SK-N-SH (cell line): ENCODE results near the gene SLC34A3. TPM values are rescaled to one million over a fixed set of nuclear protein-coding genes. Genes with fewer than 3 reads are reported as not detected.
A peak's percentile ranks its signal among the peaks of the same experiment; 100 is the strongest.

Experiments used
- CTCF ChIA-PET: fragments of 300-600, 350-600 bp; formaldehyde crosslinking; extraction: SDS; loops from one replicate; lab custom pipeline; 2021; lab: Yijun Ruan, JAX
- POLR2A ChIA-PET: fragments of 350-600 bp; sonication (Branson Sonifier 250); formaldehyde crosslinking; extraction: SDS; loops from one replicate; lab custom pipeline; 2020; ENCODE audit warnings: antibody characterized with exemption, inconsistent platforms; lab: Yijun Ruan, JAX
- DNase-seq: peaks from one replicate; pipeline ENCODE4 v3.0.0; 2012
- H2AFZ ChIP-seq: fragments of 200-600 bp; sonication (generic); 2 replicates; pipeline ENCODE4 v1.8.1; 2016; ENCODE audit warnings: antibody characterized with exemption, mild to moderate bottlenecking, low read depth
- H3F3A ChIP-seq: fragments of 200-600 bp; sonication (generic); replicated peaks from 2 replicates; pipeline ENCODE3; 2016; ENCODE audit warnings: antibody characterized with exemption, mild to moderate bottlenecking; ENCODE audit not compliant: insufficient read depth
- H3K27ac ChIP-seq, 2 experiments: fragments of 200-500 bp in 1 of 2; fragments of 200-600 bp in 1 of 2; sonication (Bioruptor generic) in 1 of 2; sonication (generic), shearing (Covaris generic) in 1 of 2; 2 replicates each; pipeline versions ENCODE4 v1.5.1 to v1.6.1; 2014 to 2016; ENCODE audit warnings: low read depth in 2 of 2, inconsistent platforms in 1 of 2, low read length in 1 of 2, mild to moderate bottlenecking in 1 of 2, mixed read lengths in 1 of 2
- H3K27me3 ChIP-seq: fragments of 200-600 bp; sonication (generic), shearing (Covaris generic); 2 replicates; pipeline ENCODE4 v1.6.1; 2016; ENCODE audit warnings: mixed run types; ENCODE audit not compliant: insufficient read depth
- H3K36me3 ChIP-seq, 2 experiments: fragments of 200-500 bp in 1 of 2; fragments of 200-600 bp in 1 of 2; sonication (Bioruptor generic) in 1 of 2; sonication (generic) in 1 of 2; replicated peaks in 1 of 2; 2 replicates each; pipeline versions ENCODE3 to v1.5.1; 2014 to 2016; ENCODE audit warnings: low read length in 1 of 2, mild to moderate bottlenecking in 1 of 2; ENCODE audit not compliant: insufficient read depth in 2 of 2, control insufficient read depth in 1 of 2
- H3K4me1 ChIP-seq, 2 experiments: fragments of 200-500 bp in 1 of 2; fragments of 200-600 bp in 1 of 2; sonication (Bioruptor generic) in 1 of 2; sonication (generic), shearing (Covaris generic) in 1 of 2; 2 replicates each; pipeline versions ENCODE4 v1.5.1 to v1.6.1; 2014 to 2016; ENCODE audit warnings: low read depth in 1 of 2, low read length in 1 of 2, mixed run types in 1 of 2; ENCODE audit not compliant: insufficient read depth in 2 of 2, control insufficient read depth in 1 of 2
- H3K4me2 ChIP-seq: fragments of 200-600 bp; sonication (generic), shearing (Covaris generic); 2 replicates; pipeline ENCODE4 v1.6.1; 2017; ENCODE audit warnings: mixed run types
- H3K4me3 ChIP-seq, 2 experiments: fragments of 200-500 bp in 1 of 2; fragments of 200-600 bp in 1 of 2; sonication (Bioruptor generic) in 1 of 2; sonication (generic), shearing (Covaris generic) in 1 of 2; 2 replicates each; pipeline versions ENCODE4 v1.5.1 to v1.8.1; 2014 to 2016; ENCODE audit warnings: low read depth in 2 of 2, inconsistent platforms in 1 of 2, low read length in 1 of 2, mild to moderate bottlenecking in 1 of 2, mixed read lengths in 1 of 2, moderate library complexity in 1 of 2
- H3K79me2 ChIP-seq: fragments of 200-600 bp; sonication (generic); 2 replicates; pipeline ENCODE4 v1.8.1; 2017; ENCODE audit warnings: mild to moderate bottlenecking; ENCODE audit not compliant: insufficient read depth
- H3K9ac ChIP-seq: fragments of 200-600 bp; sonication (generic); 2 replicates; pipeline ENCODE4 v1.6.1; 2017; ENCODE audit warnings: mixed run types
- H3K9me2 ChIP-seq: fragments of 200-600 bp; sonication (generic); 2 replicates; pipeline ENCODE4 v1.6.1; 2017; ENCODE audit warnings: mixed run types
- H3K9me3 ChIP-seq: fragments of 200-600 bp; sonication (generic); 2 replicates; pipeline ENCODE4 v1.6.1; 2017; ENCODE audit warnings: mixed run types, mild to moderate bottlenecking, moderate library complexity
- H4K20me1 ChIP-seq: fragments of 200-600 bp; sonication (generic); 2 replicates; pipeline ENCODE4 v1.6.1; 2017; ENCODE audit warnings: mild to moderate bottlenecking, mixed run types; ENCODE audit not compliant: insufficient read depth
- CTCF ChIP-seq: fragments of 200-600 bp; sonication (generic); IDR thresholded peaks from 2 replicates; pipeline ENCODE4 v1.6.1; 2017; ENCODE audit warnings: antibody characterized with exemption, mild to moderate bottlenecking, moderate library complexity
- ELF1 ChIP-seq: IDR thresholded peaks from 2 replicates; pipeline ENCODE4 v1.4.0; 2012
- EP300 ChIP-seq, 2 experiments: IDR thresholded peaks; 2 replicates each; pipeline versions ENCODE4 v1.4.0 to v1.6.1; 2012; ENCODE audit warnings: borderline replicate concordance in 1 of 2, low read depth in 1 of 2, low read length in 1 of 2
- FOSL2 ChIP-seq: IDR thresholded peaks from 2 replicates; pipeline ENCODE4 v1.4.0; 2012; ENCODE audit warnings: low read depth, mild to moderate bottlenecking, moderate library complexity, borderline replicate concordance
- FOXM1 ChIP-seq: IDR thresholded peaks from 2 replicates; pipeline ENCODE4 v1.4.0; 2012; ENCODE audit warnings: low read depth, mild to moderate bottlenecking
- GATA2 ChIP-seq: sonication (generic); formaldehyde crosslinking; IDR thresholded peaks from 2 replicates; pipeline ENCODE4 v1.5.0; 2020; ENCODE audit warnings: mild to moderate bottlenecking, missing genetic modification reagents
- JUND ChIP-seq: IDR thresholded peaks from 2 replicates; pipeline ENCODE4 v1.4.0; 2012
- MEF2A ChIP-seq: IDR thresholded peaks from 2 replicates; pipeline ENCODE4 v1.4.0; 2012; ENCODE audit warnings: low read depth, borderline replicate concordance
- MXI1 ChIP-seq: IDR thresholded peaks from 2 replicates; pipeline ENCODE4 v1.6.1; 2012; ENCODE audit warnings: mild to moderate bottlenecking, low read depth, low read length, improper control_type of control experiment
- POLR2AphosphoS5 ChIP-seq: IDR thresholded peaks from 2 replicates; pipeline ENCODE4 v1.6.1; 2012; ENCODE audit warnings: low read depth, low read length
- RAD21 ChIP-seq: IDR thresholded peaks from 2 replicates; pipeline ENCODE4 v1.6.1; 2012; ENCODE audit warnings: mild to moderate bottlenecking, low read length
- RCOR1 ChIP-seq: fragments of 150-350 bp; IDR thresholded peaks from 2 replicates; pipeline ENCODE4 v1.6.1; 2017; ENCODE audit warnings: antibody characterized with exemption, low read length
- RFX5 ChIP-seq: IDR thresholded peaks from 2 replicates; pipeline ENCODE4 v1.6.1; 2012; ENCODE audit warnings: mild to moderate bottlenecking, improper control_type of control experiment, low read length
- SIN3A ChIP-seq: IDR thresholded peaks from 2 replicates; pipeline ENCODE4 v1.6.1; 2012; ENCODE audit warnings: low read depth, mild to moderate bottlenecking, low read length, moderate library complexity, borderline replicate concordance
- SMC3 ChIP-seq: IDR thresholded peaks from 2 replicates; pipeline ENCODE4 v1.6.1; 2012; ENCODE audit warnings: low read depth, low read length, improper control_type of control experiment
- YY1 ChIP-seq: IDR thresholded peaks from 2 replicates; pipeline ENCODE4 v1.4.0; 2012; ENCODE audit warnings: low read depth, mild to moderate bottlenecking
- WGBS: methylation state at CpG from one replicate; pipeline ENCODE4 v1.1.6; 2017; ENCODE audit warnings: low lambda C conversion rate; 5-methylcytosine and 5-hydroxymethylcytosine counted together
- polyA plus RNA-seq, 3 experiments: library from polyadenylated mRNA; depleted of rRNA; stranded (reverse); fragments of >200 nt; gene quantifications; 2 replicates each; pipeline ENCODE4 v1.2.3, GENCODE V29; 2012
- TF ChIP-seq, protein P1 (sequence below): fragments of 150-350 bp; IDR thresholded peaks from 2 replicates; pipeline ENCODE4 v1.6.1; 2017; ENCODE audit warnings: antibody characterized with exemption, low read length, low read depth, borderline replicate concordance
- TF ChIP-seq, protein P2 (sequence below): IDR thresholded peaks from 2 replicates; pipeline ENCODE4 v1.4.0; 2012; ENCODE audit warnings: low read depth
- TF ChIP-seq, protein P3 (sequence below): fragments of 150-350 bp; IDR thresholded peaks from 2 replicates; pipeline ENCODE4 v1.6.1; 2016; ENCODE audit warnings: mild to moderate bottlenecking, low read depth, low read length

Gene SLC34A3
- polyA plus RNA-seq, 1 of the 3 experiments (the other 2 are of a cell fraction), result not detected

- peak; percentile 58 for DNase-seq
- Histone ChIP-seq H3K27me3 (no peaks in the 10 kb centered on the region), H3K9me2 (no peaks in the 10 kb centered on the region), H3K9me3 (no peaks in the 10 kb centered on the region), H3K9ac (no peak overlapping the region), H3K4me2 (no peak overlapping the region), H3K79me2 (peaks cover 1% of the 10 kb centered on the region; the same call in 1 of the 2 replicates), H4K20me1 (no peaks in the 10 kb centered on the region), H3K4me3 (no peak overlapping the region), H3K36me3 (peaks cover 0 to 14% of the 10 kb centered on the region in 2 experiments), H3K4me1 (no peaks in the 10 kb centered on the region), H3K27ac (no peak overlapping the region), H3F3A (no peaks in the 10 kb centered on the region), H2AFZ (no peak overlapping the region)
- ChIA-PET POLR2A (interaction anchor here (1.3 to 1.9 kb wide), 2 partner anchors 13 to 27 kb away, joined by 3 to 6 read pairs; partner anchors contain the start of genes TPRN and TUBB4B), CTCF (interaction anchor here (0.9 to 1.9 kb wide), 5 partner anchors 14 to 305 kb away, joined by 3 to 6 read pairs (median 4); partner anchors contain the start of gene RNF224)
- WGBS, result 94% methylated on average over 25 of the region's 49 CpGs
- TF ChIP-seq MEF2A, result no peak
- TF ChIP-seq CTCF, result peak; percentile 24; the same call in 1 of the 2 replicates
Measured at GRCh38 chr9:137213160-137214060, 17.3 kb upstream of the SLC34A3 start.

DNA sequence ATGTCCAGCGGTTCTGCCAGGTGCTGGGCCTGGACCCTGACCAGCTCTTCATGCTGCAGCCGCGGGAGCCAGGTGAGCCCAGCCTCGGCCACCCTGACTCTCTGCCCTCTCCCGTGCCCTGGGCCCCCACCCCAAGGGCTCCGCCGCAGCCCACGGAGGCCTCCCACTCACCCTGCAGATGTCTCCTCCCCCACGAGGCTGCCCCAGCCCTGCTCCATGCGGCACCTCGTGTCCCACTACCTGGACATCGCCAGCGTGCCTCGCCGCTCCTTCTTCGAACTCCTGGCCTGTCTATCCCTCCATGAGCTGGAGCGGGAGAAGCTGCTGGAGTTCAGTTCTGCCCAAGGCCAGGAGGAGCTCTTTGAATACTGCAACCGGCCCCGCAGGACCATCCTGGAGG is 16.1 kb upstream of the SLC34A3 start:
- TF ChIP-seq EP300 (IDR thresholded peaks at IDR 0.05; ENCODE audit: borderline replicate concordance in 1 of 2, low read depth in 1 of 2, low read length in 1 of 2), result no peak
- no peak for TF ChIP-seq RFX5
- TF ChIP-seq GATA2 (CRISPR knock-in tag), result no peak
- TF ChIP-seq, protein P1, sequence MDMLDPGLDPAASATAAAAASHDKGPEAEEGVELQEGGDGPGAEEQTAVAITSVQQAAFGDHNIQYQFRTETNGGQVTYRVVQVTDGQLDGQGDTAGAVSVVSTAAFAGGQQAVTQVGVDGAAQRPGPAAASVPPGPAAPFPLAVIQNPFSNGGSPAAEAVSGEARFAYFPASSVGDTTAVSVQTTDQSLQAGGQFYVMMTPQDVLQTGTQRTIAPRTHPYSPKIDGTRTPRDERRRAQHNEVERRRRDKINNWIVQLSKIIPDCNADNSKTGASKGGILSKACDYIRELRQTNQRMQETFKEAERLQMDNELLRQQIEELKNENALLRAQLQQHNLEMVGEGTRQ, result no peak
- no peak for TF ChIP-seq FOSL2
- TF ChIP-seq, protein P2, sequence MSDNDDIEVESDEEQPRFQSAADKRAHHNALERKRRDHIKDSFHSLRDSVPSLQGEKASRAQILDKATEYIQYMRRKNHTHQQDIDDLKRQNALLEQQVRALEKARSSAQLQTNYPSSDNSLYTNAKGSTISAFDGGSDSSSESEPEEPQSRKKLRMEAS, result no peak
- no peak for TF ChIP-seq SIN3A
- TF ChIP-seq MXI1, result no peak
- no peak for TF ChIP-seq ELF1
- TF ChIP-seq RCOR1, result no peak
- TF ChIP-seq POLR2AphosphoS5, result no peak
- no peak for TF ChIP-seq JUND
- no peak for TF ChIP-seq FOXM1
- no peak for TF ChIP-seq RAD21
- no peak for TF ChIP-seq YY1
- TF ChIP-seq, protein P3, sequence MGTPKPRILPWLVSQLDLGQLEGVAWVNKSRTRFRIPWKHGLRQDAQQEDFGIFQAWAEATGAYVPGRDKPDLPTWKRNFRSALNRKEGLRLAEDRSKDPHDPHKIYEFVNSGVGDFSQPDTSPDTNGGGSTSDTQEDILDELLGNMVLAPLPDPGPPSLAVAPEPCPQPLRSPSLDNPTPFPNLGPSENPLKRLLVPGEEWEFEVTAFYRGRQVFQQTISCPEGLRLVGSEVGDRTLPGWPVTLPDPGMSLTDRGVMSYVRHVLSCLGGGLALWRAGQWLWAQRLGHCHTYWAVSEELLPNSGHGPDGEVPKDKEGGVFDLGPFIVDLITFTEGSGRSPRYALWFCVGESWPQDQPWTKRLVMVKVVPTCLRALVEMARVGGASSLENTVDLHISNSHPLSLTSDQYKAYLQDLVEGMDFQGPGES, result no peak
- TF ChIP-seq SMC3, result no peak
- no peaks in the 10 kb centered on the region for H4K20me1 ChIP-seq
- no peak overlapping the region for H3K4me3 ChIP-seq
- CTCF ChIA-PET, result interaction anchor here (1.9 kb wide), 1 partner anchor 12 kb away, joined by 6 read pairs; the partner anchor contains the start of gene RNF224
- no peaks in the 10 kb centered on the region for H3K9me3 ChIP-seq
- no peaks in the 10 kb centered on the region for H3F3A ChIP-seq
- no peak overlapping the region for H3K27ac ChIP-seq
- H3K9ac ChIP-seq, result no peak overlapping the region
- no peak for DNase-seq
- no peaks in the 10 kb centered on the region for H3K79me2 ChIP-seq
- no peaks in the 10 kb centered on the region for H3K27me3 ChIP-seq
- POLR2A ChIA-PET, result interaction anchor here (1.3 to 1.9 kb wide), 2 partner anchors 14 to 26 kb away, joined by 3 to 6 read pairs; partner anchors contain the start of genes TPRN and TUBB4B
- WGBS, result 95% methylated on average over 18 of the region's 19 CpGs
- H3K9me2 ChIP-seq, result no peaks in the 10 kb centered on the region
- 0 out of 4 replicates have a peak, but pooled peaks cover 0 to 5% of the 10 kb centered on the region in 2 experiments for H3K4me1 ChIP-seq
- no peak overlapping the region for H2AFZ ChIP-seq
- H3K4me2 ChIP-seq, result no peak overlapping the region
- H3K36me3 ChIP-seq, result peaks cover 0 to 14% of the 10 kb centered on the region in 2 experiments
